ENCODE data around the gene POLD3.

- no peak for TF ChIP-seq POLR2A (IDR thresholded peaks at IDR 0.05)
- TF ChIP-seq, protein P1, sequence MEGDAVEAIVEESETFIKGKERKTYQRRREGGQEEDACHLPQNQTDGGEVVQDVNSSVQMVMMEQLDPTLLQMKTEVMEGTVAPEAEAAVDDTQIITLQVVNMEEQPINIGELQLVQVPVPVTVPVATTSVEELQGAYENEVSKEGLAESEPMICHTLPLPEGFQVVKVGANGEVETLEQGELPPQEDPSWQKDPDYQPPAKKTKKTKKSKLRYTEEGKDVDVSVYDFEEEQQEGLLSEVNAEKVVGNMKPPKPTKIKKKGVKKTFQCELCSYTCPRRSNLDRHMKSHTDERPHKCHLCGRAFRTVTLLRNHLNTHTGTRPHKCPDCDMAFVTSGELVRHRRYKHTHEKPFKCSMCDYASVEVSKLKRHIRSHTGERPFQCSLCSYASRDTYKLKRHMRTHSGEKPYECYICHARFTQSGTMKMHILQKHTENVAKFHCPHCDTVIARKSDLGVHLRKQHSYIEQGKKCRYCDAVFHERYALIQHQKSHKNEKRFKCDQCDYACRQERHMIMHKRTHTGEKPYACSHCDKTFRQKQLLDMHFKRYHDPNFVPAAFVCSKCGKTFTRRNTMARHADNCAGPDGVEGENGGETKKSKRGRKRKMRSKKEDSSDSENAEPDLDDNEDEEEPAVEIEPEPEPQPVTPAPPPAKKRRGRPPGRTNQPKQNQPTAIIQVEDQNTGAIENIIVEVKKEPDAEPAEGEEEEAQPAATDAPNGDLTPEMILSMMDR (IDR thresholded peaks at IDR 0.05): no peak
Measured at GRCh38 chr11:74682731-74683278, 90.4 kb downstream of the POLD3 start.
